DMS79 (cell line): ENCODE results near the gene VARS1.
A peak's percentile ranks its signal among the peaks of the same experiment; 100 is the strongest.
"Not testable (repeated sequence)": the region's sequence is repeated elsewhere in the genome, so short reads cannot be mapped to it uniquely, and the experiment has no call there.

ENCODE experiments used
- DNase-seq: peaks from one replicate; lab custom pipeline; 2025; lab: John Stamatoyannopoulos, UW

Gene VARS1

GRCh38 chr6:31794294-31794865, 1.2 kb downstream of the VARS1 start:
- no peak for DNase-seq

DNA sequence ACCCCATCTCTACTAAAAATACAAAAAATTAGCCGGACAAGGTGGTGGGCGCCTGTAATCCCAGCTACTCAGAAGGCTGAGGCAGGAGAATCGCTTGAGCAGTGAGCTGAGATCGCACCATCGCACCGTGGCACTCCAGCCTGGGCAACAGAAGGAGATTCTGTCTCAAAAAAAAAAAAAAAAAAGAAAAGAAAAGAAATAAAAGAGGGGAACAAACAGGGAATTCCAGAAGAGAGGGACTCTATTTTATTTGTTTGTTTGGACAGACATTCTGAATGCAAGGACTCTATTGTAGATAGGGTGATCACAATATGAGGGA, 1.7 kb downstream of the VARS1 start:
- not testable (repeated sequence) for DNase-seq

GRCh38 chr6:31792761-31793171, 2.8 kb downstream of the VARS1 start:
- DNase-seq, result no peak

DNA sequence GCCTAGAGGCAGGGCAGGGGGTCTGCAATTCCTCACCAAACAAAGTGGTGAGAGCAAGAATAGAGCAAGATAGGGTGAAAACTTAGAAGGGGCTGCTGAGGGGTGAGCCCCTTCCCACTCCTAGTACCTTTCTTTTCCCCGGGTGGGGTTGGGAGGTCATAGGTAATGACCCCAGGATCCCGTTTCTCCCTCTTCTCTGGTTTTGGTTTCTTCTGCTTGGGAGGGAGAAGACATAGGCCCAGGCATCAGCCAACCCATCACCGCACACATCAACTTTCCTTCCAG, 3.5 kb downstream of the VARS1 start:
- no peak for DNase-seq

- no peak for DNase-seq
These were observed 4.0 kb downstream of the VARS1 start for GRCh38 chr6:31791324-31792089.

DNA sequence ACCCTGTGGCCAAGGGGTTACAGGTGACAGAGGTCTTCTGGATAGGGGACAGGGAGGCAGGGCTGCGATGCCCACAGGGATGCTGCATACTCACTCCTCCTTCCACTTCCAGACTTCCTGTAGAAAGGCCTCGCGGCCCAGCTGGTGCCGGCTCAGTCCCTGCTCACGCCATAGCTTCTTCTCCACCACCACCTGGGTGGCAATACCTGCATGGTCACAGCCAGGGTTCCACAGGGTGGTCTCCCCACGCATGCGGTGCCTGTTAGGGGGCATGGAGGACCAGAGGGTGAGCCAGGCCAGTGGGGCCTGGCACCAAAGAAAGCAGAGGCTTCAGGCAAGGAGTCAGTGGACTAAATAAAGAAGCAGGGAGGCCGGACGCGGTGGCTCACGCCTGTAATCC, 10.1 kb downstream of the VARS1 start:
- DNase-seq, result no peak

DNA sequence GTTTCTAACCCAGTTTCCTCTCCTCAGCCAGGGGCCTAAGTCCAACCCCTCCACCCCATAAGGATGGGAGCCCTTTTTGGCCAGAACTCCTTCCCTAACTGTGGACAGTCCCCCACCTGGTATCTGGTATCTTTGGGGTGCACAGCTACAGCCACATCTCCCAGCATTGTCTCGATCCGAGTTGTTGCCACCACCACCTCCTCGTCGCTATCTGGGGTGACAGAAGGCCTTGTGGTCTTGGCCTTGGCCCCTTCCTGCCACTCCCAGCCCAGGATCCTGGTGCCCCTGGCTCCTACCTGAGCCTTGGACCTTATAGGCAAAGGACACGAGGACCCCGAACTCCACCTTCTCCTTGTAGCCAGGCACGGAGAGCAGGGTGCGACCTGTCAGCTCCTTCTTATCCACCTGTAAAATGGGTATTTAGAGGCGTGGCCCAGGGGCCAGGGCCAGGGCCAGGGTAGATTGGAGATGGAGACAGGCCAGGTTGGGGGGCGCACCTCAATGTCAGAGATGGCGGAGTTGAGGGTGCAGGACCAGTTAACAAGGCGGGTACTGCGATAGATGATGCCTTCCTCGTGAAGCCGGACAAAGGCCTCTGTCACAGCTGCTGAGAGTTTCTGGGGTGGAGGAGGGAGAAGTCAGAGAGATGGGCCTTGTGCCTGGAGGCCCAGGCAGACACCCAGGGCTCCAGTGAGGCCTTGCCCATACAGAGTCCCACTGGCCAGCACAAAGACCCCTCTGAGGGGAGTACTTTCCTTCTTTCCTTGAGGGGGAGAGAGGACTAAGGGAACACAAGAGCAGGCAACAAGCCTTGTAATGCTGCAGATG, 11.2 kb downstream of the VARS1 start:
- no peak for DNase-seq

DNA sequence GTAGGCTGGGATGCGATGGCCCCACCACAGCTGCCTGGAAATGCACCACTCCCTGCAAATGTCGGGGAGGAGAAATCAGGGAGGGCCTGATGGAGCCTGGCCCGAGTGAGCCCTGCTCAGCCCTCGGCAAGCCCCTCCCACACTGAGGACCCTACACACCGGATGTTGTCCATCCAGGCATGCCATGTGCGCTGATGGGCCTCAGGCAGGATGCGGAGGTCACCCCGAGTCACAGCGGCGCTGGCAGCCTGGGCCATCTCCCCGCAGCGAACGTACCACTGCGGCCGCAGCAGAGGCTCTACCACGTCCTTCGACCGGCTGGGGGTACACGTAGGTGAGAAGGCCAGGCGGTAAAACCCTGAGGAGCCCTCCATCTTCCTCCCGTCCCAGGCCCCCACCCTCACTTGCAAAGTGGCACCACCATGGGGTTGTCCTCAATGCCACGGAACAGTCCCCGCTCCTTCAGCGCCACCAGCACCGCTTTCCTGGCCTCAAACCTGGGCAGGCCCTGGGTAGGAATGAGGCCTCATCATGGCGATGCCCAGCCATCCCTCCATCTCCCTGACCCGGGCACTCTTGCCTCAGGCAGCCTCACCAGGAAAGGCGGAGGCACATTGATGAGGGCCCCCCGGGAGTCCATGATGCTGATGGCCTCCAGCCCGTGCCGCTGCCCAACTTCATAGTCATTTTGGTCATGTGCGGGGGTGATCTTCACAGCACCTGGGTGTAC, 13.3 kb downstream of the VARS1 start:
- DNase-seq, result no peak

DNA sequence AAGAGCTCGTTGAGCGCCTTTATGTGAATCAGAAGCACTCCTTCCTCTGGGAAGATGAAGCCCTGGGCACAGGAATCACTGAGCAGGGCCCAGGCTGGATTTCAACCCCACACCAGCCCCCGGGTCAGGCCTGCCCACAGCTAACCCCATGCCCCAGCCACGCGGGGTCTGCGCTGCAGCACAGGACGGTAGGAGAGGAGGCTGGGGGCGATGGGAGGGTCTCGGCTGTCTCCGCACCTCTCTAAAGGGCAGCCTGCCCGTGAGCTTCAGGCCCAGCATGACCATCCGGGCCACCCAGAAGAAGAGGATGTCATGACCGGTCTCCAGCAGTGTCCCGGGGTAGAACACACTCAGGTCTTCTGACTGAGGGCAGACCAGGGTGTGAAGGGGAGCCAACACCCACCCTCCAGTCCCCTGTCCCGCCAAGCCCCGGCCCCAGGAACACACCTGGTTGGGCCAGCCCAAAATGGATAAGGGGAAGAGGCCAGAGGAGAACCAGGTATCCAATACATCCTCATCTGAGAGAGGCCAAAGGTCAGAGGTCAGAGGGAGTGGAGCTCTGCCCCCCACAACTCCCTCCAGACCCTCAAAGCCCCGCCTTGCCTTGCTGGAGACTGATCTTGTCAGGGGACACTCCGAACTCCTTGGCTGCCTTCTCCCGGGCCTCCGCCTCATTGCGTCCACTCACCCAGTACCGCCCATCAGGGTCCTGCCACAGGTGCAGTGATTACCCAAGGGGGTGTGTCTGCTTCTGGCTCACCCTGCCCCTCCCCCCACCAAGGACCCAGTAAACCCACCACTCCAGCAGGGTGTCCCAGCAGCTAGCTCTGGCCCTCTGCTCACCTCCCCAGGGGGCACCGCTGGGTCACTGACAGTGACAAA, 14.1 kb downstream of the VARS1 start:
- DNase-seq, result no peak

DNA sequence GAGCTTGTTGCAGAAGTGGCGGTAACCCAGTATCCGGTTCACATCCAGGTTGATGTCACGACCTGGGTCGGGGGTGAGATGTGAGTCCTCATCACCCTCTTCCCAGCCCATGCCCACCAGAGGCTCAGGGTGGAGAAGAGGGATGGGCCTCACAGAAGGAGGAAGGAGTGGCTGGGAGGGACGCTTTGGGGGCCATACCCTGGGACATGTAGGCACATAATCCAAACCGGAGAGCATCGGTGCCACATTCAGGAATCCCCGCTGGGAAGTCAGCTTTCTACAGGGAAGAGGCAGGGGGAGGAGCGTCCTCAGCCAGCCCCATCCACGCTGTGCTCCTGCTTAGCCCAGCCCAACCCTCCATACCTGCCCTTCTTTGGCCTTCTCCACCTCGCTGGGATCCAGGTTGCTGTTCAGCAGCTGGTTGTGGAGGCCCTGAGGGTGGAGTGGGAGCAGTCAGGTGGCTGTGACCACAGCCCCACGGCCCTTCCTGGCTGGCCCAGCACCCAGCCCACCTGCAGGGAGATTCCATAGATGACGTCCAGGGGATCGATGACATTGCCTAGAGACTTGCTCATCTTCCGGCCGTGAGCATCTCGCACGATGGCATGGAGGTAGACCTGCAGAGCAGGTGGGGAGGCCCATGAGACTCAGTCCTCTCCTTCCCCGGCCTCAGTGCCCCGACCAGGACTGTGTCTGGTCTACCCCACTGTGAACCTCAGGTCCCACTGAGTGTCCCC, 14.9 kb downstream of the VARS1 start:
- no peak for DNase-seq

DNA sequence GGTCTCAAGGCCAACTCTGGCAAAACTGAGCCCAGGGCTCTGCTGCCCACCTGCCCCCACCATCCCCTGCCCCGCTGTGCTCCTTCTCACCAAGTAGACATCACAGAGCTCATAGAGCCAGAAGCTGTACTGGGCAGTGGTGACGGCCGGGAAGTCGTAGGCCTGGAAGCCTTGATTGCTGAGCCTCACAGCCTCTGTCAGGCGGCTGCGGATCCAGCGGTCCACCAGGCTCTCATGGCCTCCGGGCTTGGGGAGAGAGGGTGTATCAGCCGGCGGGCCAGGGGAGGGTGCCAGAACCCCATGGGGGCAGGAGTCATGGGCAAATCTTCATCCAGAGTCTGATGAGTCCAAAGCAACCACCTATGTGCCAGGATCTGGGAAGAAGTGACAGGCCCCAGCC, 15.6 kb downstream of the VARS1 start:
- no peak for DNase-seq

- no peak for DNase-seq
These were observed 16.3 kb downstream of the VARS1 start for GRCh38 chr6:31778999-31779885.

DNA sequence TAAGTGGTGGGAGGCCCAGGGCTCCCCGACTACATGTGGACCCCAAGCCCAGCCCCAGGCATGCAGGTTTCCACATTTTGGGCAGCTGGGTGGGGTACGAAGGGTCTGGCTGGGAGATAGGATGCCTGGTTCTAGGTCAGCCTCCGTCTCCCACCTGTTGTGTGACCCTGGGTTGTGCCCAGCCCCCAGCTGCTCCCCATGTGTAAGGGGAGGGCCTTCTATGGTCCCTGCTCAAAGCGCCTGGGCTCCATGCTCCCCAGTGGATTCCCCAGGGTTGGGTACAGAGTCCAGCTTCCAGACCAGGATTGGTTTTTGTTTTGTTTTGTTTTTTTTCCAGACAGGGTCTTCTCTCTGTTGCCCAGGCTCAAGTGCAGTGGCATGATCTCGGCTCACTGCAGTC, 17.4 kb downstream of the VARS1 start:
- DNase-seq, result no peak

DNA sequence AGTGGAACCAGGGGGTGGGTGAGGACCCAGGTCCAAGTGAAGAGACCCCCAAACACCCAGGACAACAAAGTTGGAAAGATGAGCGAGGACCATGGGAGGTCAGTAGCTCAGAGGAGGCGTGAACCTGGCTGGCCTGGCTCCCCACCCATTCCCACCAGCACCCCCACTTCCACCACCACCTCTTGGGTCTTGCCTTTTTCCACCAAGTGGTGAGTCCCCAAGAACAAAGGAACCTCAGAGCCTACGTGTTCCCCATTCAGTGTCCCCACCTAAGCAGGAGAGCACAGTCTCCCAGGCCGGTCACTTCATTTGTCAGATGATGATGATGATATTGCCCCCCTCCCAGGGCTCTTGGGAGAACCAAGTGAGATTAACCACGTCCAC, 17.9 kb downstream of the VARS1 start:
- DNase-seq, result no peak

DNA sequence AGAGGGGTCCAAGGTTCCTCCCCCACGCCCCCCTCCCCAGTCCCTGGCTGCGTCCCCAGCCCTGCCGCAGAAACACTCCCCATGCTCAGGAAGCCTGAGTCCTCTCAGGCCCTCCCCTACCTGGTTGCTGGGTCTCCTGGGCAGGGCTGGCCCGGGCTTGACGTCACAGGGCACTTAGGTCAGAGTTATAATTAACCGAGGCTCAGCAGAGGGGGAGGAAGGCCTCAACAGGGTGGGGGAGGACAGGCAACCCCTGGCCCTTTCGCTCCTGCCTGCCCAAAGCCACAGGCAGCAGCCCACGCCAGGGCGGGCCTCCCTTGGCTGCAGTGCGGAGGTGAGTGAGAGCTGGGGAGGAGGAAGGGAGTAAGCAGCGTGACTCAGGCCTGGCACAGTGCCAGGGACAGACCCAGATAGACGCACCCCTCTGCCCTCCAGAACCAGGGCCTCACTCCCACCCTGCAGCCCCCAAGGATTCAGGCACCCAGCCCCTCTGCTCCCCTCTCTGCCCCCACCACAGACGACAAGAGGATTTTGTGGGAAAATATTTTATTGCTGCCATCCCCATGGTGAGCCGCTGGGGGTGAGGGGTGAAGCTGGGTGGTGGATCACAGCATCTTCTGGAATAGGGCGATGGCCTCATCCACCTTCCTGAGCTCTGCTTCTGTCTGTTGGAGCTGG, 18.4 kb downstream of the VARS1 start, which contains the start of gene VWA7:
VWA7 (minus strand) TSS at position 340 of the 678 bp plus-strand sequence. CDS start 549 bp downstream, outside the sequence.
- DNase-seq, result peak; percentile 68

- DNase-seq, result no peak
These were observed 19.0 kb downstream of the VARS1 start for GRCh38 chr6:31776485-31776988.

DNA sequence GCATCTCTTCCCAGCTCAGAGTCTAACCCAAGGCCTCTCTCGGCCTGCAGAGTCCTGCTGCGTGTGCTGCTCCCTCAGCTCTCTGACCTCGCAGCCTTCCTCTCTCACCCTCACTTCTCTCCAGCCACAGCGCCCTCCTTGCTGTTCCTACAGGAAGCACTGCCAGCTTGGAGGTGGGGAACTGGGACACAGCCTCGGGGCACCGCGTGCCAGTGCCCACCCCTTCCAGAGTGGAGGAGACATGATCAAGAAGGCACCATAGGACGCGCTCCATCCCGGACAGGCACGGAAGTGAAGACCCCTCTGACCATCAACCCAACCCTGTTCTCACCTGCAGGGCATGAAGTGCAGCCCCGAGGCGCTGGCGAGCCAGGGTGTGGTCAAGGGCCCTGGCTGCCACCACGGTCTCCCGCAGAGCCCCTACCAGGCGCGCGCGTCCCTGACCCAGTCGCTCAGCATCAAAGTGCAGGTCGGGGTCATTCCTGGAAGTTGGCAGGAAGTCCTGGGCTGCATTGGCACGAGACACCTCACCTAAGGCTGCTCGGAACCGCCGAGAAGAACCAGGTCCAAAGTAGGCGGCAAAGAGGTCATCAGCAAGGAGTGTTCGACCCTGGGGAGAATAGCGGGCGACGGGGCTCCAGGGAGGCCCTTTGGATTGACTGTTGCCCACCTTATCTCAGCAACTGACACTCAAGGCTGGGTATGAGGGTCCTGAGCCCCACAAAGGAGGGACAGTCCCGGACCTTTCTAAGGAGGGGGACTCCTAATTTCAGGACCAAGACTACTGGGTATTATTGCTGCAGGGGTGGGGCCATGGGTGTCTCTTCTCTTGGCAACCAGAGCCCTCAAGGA, 19.7 kb downstream of the VARS1 start:
- no peak for DNase-seq

DNA sequence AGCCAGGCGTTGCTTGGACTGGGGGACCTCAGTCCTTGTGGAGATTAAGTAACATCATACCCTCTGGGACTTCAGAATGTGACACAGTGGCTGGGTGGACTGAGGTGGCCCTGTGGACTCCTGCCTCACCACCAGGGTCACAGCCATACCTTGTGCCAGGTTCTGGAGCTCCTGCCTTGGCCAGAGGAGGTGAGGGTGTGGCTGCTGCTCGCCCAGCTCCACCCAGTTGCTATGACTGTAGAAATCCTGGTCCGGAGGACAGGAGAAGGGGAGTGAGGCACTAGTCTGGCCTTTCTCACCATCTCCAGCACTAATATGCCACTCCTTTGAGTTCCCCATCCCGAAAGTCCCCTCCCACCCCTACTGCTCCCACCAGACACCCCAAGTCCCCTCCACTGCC, 20.4 kb downstream of the VARS1 start:
- no peak for DNase-seq
